Smooth muscle cell (in vitro differentiated cells): ENCODE data around the gene ABO. TPM values are rescaled to one million over a fixed set of nuclear protein-coding genes. Genes with fewer than 3 reads are reported as not detected.

ENCODE experiments used
- DNase-seq: peaks from one replicate; lab custom pipeline; 2025; ENCODE audit not compliant: unreplicated experiment; lab: John Stamatoyannopoulos, UW
- H2AFZ ChIP-seq: fragments of 200-600 bp; sonication (generic); 2 replicates; pipeline ENCODE4 v1.6.0; 2016; ENCODE audit warnings: antibody characterized with exemption, low read depth, mild to moderate bottlenecking
- H3F3A ChIP-seq: fragments of 200-600 bp; sonication (generic); 2 replicates; pipeline ENCODE4 v1.6.0; 2017; ENCODE audit warnings: antibody characterized with exemption, low read depth
- H3K27ac ChIP-seq: fragments of 200-600 bp; sonication (generic); 2 replicates; pipeline ENCODE4 v1.5.1; 2016; ENCODE audit warnings: low read depth, mild to moderate bottlenecking
- H3K27me3 ChIP-seq: fragments of 200-600 bp; sonication (generic); 2 replicates; pipeline ENCODE4 v1.6.1; 2016; ENCODE audit warnings: low read depth, mild to moderate bottlenecking
- H3K36me3 ChIP-seq: fragments of 200-600 bp; sonication (generic); 2 replicates; pipeline ENCODE4 v1.5.1; 2016; ENCODE audit warnings: low read depth
- H3K4me1 ChIP-seq: fragments of 200-600 bp; sonication (generic); 2 replicates; pipeline ENCODE4 v1.5.1; 2016; ENCODE audit warnings: low read depth
- H3K4me2 ChIP-seq: fragments of 200-600 bp; sonication (generic); 2 replicates; pipeline ENCODE4 v1.6.0; 2016; ENCODE audit warnings: mild to moderate bottlenecking
- H3K4me3 ChIP-seq: fragments of 200-600 bp; sonication (generic); 2 replicates; pipeline ENCODE4 v1.5.1; 2016; ENCODE audit warnings: mild to moderate bottlenecking
- H3K79me2 ChIP-seq: fragments of 200-600 bp; sonication (generic); 2 replicates; pipeline ENCODE4 v1.6.0; 2016; ENCODE audit warnings: low read depth, mild to moderate bottlenecking
- H3K9ac ChIP-seq: fragments of 200-600 bp; sonication (generic); 2 replicates; pipeline ENCODE4 v1.6.0; 2016; ENCODE audit warnings: low read depth
- H3K9me3 ChIP-seq: fragments of 200-600 bp; sonication (generic); replicated peaks from 2 replicates; pipeline ENCODE4 v1.5.1; 2016; ENCODE audit warnings: low read depth
- H4K20me1 ChIP-seq: fragments of 200-600 bp; sonication (generic); 2 replicates; pipeline ENCODE4 v1.6.0; 2016; ENCODE audit warnings: low read depth
- WGBS: methylation state at CpG from one replicate; pipeline ENCODE4 v1.1.7; 2016; ENCODE audit warnings: low lambda C conversion rate; 5-methylcytosine and 5-hydroxymethylcytosine counted together
- polyA plus RNA-seq: library from polyadenylated mRNA; unstranded; fragments of >200 nt; fragmentation: Nextera tagmentation; extraction: Ambion mirVana; gene quantifications from 2 replicates; pipeline ENCODE4 v1.2.1, GENCODE V29; 2016
- total RNA-seq: library from RNA; depleted of rRNA; stranded (reverse); fragments of >200 nt; gene quantifications from 2 replicates; pipeline ENCODE4 v1.2.3, GENCODE V29; 2014
- TF ChIP-seq, protein P1 (sequence below): fragments of 200-600 bp; sonication (generic); IDR thresholded peaks from 2 replicates; pipeline ENCODE4 v1.5.1; 2017; ENCODE audit warnings: borderline replicate concordance, mild to moderate bottlenecking, antibody characterized with exemption; ENCODE audit not compliant: insufficient read depth, poor library complexity, severe bottlenecking

Gene ABO
- total and polyA plus RNA-seq, 2 experiments from 2014 or later: 0.37 to 1.0 TPM

DNA sequence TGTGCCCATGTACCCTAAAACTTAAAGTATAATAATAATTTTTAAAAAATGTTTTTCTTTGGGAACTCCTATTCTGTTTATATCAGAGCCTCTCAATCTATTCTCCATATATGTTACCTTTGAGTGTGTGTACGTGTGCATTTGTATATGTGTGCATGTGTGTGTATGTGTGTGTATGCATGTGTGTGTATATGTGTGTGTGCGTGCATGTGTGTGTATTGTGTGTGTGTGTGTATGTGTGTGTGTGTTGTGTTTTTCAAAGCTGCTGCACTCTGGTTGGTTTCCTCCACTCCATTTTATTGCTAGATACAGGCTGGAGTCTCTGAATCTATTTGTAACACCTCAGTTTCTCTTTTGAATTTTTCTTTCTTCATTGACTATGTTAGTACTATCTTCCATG, 41.0 kb upstream of the ABO start:
- Histone ChIP-seq H3K27me3 (no peaks in the 10 kb centered on the region), H3K9ac (no peak overlapping the region), H3K4me1 (no peaks in the 10 kb centered on the region), H3F3A (no peaks in the 10 kb centered on the region), H2AFZ (no peak overlapping the region), H3K27ac (no peak overlapping the region), H3K4me2 (no peak overlapping the region), H4K20me1 (no peaks in the 10 kb centered on the region), H3K4me3 (no peak overlapping the region), H3K79me2 (no peaks in the 10 kb centered on the region), H3K9me3 (no peaks in the 10 kb centered on the region), H3K36me3 (no peaks in the 10 kb centered on the region)
- TF ChIP-seq, protein P1, sequence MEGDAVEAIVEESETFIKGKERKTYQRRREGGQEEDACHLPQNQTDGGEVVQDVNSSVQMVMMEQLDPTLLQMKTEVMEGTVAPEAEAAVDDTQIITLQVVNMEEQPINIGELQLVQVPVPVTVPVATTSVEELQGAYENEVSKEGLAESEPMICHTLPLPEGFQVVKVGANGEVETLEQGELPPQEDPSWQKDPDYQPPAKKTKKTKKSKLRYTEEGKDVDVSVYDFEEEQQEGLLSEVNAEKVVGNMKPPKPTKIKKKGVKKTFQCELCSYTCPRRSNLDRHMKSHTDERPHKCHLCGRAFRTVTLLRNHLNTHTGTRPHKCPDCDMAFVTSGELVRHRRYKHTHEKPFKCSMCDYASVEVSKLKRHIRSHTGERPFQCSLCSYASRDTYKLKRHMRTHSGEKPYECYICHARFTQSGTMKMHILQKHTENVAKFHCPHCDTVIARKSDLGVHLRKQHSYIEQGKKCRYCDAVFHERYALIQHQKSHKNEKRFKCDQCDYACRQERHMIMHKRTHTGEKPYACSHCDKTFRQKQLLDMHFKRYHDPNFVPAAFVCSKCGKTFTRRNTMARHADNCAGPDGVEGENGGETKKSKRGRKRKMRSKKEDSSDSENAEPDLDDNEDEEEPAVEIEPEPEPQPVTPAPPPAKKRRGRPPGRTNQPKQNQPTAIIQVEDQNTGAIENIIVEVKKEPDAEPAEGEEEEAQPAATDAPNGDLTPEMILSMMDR: no peak
- DNase-seq: no peak
- WGBS: 67% methylated on average over 2 of the region's 2 CpGs

DNA sequence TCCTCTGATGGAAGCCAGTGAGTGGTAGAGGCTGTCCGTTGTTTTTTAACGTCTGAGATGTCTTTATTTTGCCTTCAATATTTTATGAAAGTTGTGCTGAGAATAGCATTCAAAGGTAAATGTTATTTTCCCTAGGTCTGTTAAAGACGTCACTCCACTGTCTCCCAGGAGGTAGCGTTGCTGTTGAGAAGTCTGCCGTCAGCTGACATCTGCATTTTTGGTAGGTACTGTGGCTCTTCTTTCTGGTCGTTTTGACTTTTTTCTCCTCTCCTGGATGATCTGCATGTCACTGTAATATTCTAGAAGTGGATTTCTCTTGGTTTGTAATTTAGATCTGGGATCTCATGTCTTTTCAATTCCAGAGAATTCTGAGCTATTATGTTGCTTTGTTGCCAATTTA, 34.6 kb upstream of the ABO start:
- H3K4me3 ChIP-seq: no peak overlapping the region
- 87% methylated on average over 6 of the region's 6 CpGs for whole genome bisulfite sequencing
- no peaks in the 10 kb centered on the region for H3K27me3 ChIP-seq
- no peaks in the 10 kb centered on the region for H3F3A ChIP-seq
- no peaks in the 10 kb centered on the region for H3K4me1 ChIP-seq
- TF ChIP-seq, protein P1: no peak
- no peak overlapping the region for H3K4me2 ChIP-seq
- no peak overlapping the region for H2AFZ ChIP-seq
- no peak overlapping the region for H3K27ac ChIP-seq
- no peak for DNase-seq
- no peaks in the 10 kb centered on the region for H3K79me2 ChIP-seq
- no peak overlapping the region for H3K9ac ChIP-seq
- no peaks in the 10 kb centered on the region for H4K20me1 ChIP-seq
- H3K36me3 ChIP-seq: no peaks in the 10 kb centered on the region
- no peaks in the 10 kb centered on the region for H3K9me3 ChIP-seq

DNA sequence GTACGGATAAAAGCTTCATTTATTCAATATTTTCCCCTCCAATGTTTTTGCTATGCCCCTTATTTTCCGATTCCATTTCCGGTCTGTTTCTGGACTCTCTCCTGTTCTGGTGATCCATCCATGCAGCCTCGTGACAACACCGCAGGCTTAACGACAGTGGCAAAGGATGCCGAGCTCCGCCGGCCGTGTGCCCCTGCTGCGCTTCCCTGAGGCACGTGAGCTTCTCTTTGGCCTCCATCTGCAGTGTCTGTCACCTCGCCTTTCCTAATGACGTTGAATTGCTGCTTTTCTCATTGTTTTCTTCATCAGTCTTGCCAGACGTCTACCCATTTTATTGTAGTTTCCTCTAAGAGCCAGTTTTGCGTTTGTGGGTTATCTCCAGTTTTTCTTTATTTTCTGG, 32.3 kb upstream of the ABO start:
- Histone ChIP-seq H3K4me3 (no peak overlapping the region), H3K27me3 (no peaks in the 10 kb centered on the region), H4K20me1 (no peaks in the 10 kb centered on the region), H3K27ac (no peak overlapping the region), H3K9me3 (no peaks in the 10 kb centered on the region), H3K36me3 (no peaks in the 10 kb centered on the region), H3K79me2 (no peaks in the 10 kb centered on the region), H3K9ac (no peak overlapping the region), H3F3A (no peaks in the 10 kb centered on the region), H3K4me1 (no peaks in the 10 kb centered on the region), H3K4me2 (no peak overlapping the region), H2AFZ (no peak overlapping the region)
- TF ChIP-seq, protein P1: no peak
- DNase-seq: no peak
- WGBS: 86% methylated on average over 16 of the region's 16 CpGs
